Measurements from ENCODE around the gene CABLES1. TPM values are rescaled to one million over a fixed set of nuclear protein-coding genes. Genes with fewer than 3 reads are reported as not detected.
A peak's percentile ranks its signal among the peaks of the same experiment; 100 is the strongest.
"Not testable (repeated sequence)": the region's sequence is repeated elsewhere in the genome, so short reads cannot be mapped to it uniquely, and the experiment has no call there.

The CABLES1 gene
- total RNA-seq, 1 donor from 2014 or later, result 50.9 TPM

- Mint-ChIP-seq H3K4me3 (ENCODE audit: unreplicated experiment) (peak overlapping the region; percentile 54), H3K27ac (ENCODE audit: unreplicated experiment) (peak overlapping the region; percentile 92), H3K4me1 (ENCODE audit: unreplicated experiment) (peaks cover 50% of the 10 kb centered on the region), H3K9me3 (ENCODE audit: unreplicated experiment) (no peaks in the 10 kb centered on the region), H3K36me3 (ENCODE audit: unreplicated experiment) (peaks cover 12% of the 10 kb centered on the region), H3K27me3 (ENCODE audit: unreplicated experiment) (no peaks in the 10 kb centered on the region)
- TF ChIP-seq CTCF (IDR thresholded peaks at IDR 0.05), result no peak
- DNase-seq (ENCODE audit: extremely low spot score, unreplicated experiment), result no peak
Observed at GRCh38 chr18:23155537-23155936, 20.3 kb downstream of the CABLES1 start.

GRCh38 chr18:23156134-23156533, 20.8 kb downstream of the CABLES1 start:
- peaks cover 50% of the 10 kb centered on the region for H3K4me1 Mint-ChIP-seq (ENCODE audit: unreplicated experiment)
- H3K4me3 Mint-ChIP-seq (ENCODE audit: unreplicated experiment), result peak overlapping the region; percentile 54
- H3K27ac Mint-ChIP-seq (ENCODE audit: unreplicated experiment), result peak overlapping the region; percentile 92
- TF ChIP-seq CTCF (IDR thresholded peaks at IDR 0.05), result no peak
- peaks cover 12% of the 10 kb centered on the region for H3K36me3 Mint-ChIP-seq (ENCODE audit: unreplicated experiment)
- no peaks in the 10 kb centered on the region for H3K9me3 Mint-ChIP-seq (ENCODE audit: unreplicated experiment)
- no peaks in the 10 kb centered on the region for H3K27me3 Mint-ChIP-seq (ENCODE audit: unreplicated experiment)
- DNase-seq (ENCODE audit: extremely low spot score, unreplicated experiment), result no peak

GRCh38 chr18:23158058-23158457, 22.8 kb downstream of the CABLES1 start:
- no peaks in the 10 kb centered on the region for H3K27me3 Mint-ChIP-seq (ENCODE audit: unreplicated experiment)

GRCh38 chr18:23158884-23159283, 23.6 kb downstream of the CABLES1 start:
- Mint-ChIP-seq H3K36me3 (ENCODE audit: unreplicated experiment) (peaks cover 12% of the 10 kb centered on the region), H3K4me1 (ENCODE audit: unreplicated experiment) (peaks cover 45% of the 10 kb centered on the region)
- not testable (repeated sequence) for H3K27me3 Mint-ChIP-seq (ENCODE audit: unreplicated experiment); H3K9me3 Mint-ChIP-seq (ENCODE audit: unreplicated experiment); H3K4me3 Mint-ChIP-seq (ENCODE audit: unreplicated experiment); H3K27ac Mint-ChIP-seq (ENCODE audit: unreplicated experiment); DNase-seq (ENCODE audit: extremely low spot score, unreplicated experiment)

More at GRCh38 chr18:23158058-23158457, 22.8 kb downstream of the CABLES1 start:
- no peak overlapping the region for H3K27ac Mint-ChIP-seq (ENCODE audit: unreplicated experiment)
- peaks cover 46% of the 10 kb centered on the region for H3K4me1 Mint-ChIP-seq (ENCODE audit: unreplicated experiment)
- no peaks in the 10 kb centered on the region for H3K9me3 Mint-ChIP-seq (ENCODE audit: unreplicated experiment)
- DNase-seq (ENCODE audit: extremely low spot score, unreplicated experiment), result no peak
- no peak for TF ChIP-seq CTCF (IDR thresholded peaks at IDR 0.05)
- H3K4me3 Mint-ChIP-seq (ENCODE audit: unreplicated experiment), result no peak overlapping the region
- H3K36me3 Mint-ChIP-seq (ENCODE audit: unreplicated experiment), result peaks cover 10% of the 10 kb centered on the region

- peaks cover 8% of the 10 kb centered on the region for H3K36me3 Mint-ChIP-seq (ENCODE audit: unreplicated experiment)
- H3K4me1 Mint-ChIP-seq (ENCODE audit: unreplicated experiment), result peaks cover 41% of the 10 kb centered on the region
- no peak overlapping the region for H3K27ac Mint-ChIP-seq (ENCODE audit: unreplicated experiment)
- no peak for DNase-seq (ENCODE audit: extremely low spot score, unreplicated experiment)
- no peak for TF ChIP-seq CTCF (IDR thresholded peaks at IDR 0.05)
- H3K27me3 Mint-ChIP-seq (ENCODE audit: unreplicated experiment), result peaks cover 4% of the 10 kb centered on the region
- H3K4me3 Mint-ChIP-seq (ENCODE audit: unreplicated experiment), result no peak overlapping the region
- no peaks in the 10 kb centered on the region for H3K9me3 Mint-ChIP-seq (ENCODE audit: unreplicated experiment)
Observed at GRCh38 chr18:23159344-23159743, 24.1 kb downstream of the CABLES1 start.

GRCh38 chr18:23162473-23162872, 27.2 kb downstream of the CABLES1 start:
- H3K4me1 Mint-ChIP-seq (ENCODE audit: unreplicated experiment), result peaks cover 26% of the 10 kb centered on the region
- no peaks in the 10 kb centered on the region for H3K9me3 Mint-ChIP-seq (ENCODE audit: unreplicated experiment)
- TF ChIP-seq CTCF (IDR thresholded peaks at IDR 0.05), result no peak
- peaks cover 4% of the 10 kb centered on the region for H3K27me3 Mint-ChIP-seq (ENCODE audit: unreplicated experiment)
- H3K36me3 Mint-ChIP-seq (ENCODE audit: unreplicated experiment), result peaks cover 8% of the 10 kb centered on the region
- DNase-seq (ENCODE audit: extremely low spot score, unreplicated experiment), result no peak
- no peak overlapping the region for H3K27ac Mint-ChIP-seq (ENCODE audit: unreplicated experiment)
- H3K4me3 Mint-ChIP-seq (ENCODE audit: unreplicated experiment), result no peak overlapping the region

Data from osteocyte (in vitro differentiated cells).